H1 (cell line): Measurements from ENCODE around the gene DOK1.
A peak's percentile ranks its signal among the peaks of the same experiment; 100 is the strongest.

Experiments
- EZH2 ChIP-seq: fragments of 200-600 bp; sonication (generic); IDR thresholded peaks from 2 replicates; pipeline ENCODE4 v1.7.1; 2012; ENCODE audit warnings: low read depth, mild to moderate bottlenecking, moderate library complexity, low read length, inconsistent platforms; ENCODE audit not compliant: severe bottlenecking
- POLR2A ChIP-seq, 2 experiments: IDR thresholded peaks; 1 replicate in 1 of 2; 2 replicates in 1 of 2; pipeline ENCODE4 v1.6.1; 2011; ENCODE audit warnings: low read depth in 2 of 2, low read length in 2 of 2, mild to moderate bottlenecking in 2 of 2; ENCODE audit errors: control extremely low read depth in 1 of 2
- POLR2AphosphoS5 ChIP-seq: IDR thresholded peaks from 2 replicates; pipeline ENCODE4 v1.6.1; 2011; ENCODE audit warnings: low read depth, low read length
- TF ChIP-seq, protein P1 (sequence below), 3 experiments: IDR thresholded peaks; 1 replicate in 2 of 3; 2 replicates in 1 of 3; pipeline versions ENCODE4 v1.5.1 to v1.6.1; 2011; ENCODE audit warnings: low read length in 3 of 3, mild to moderate bottlenecking in 3 of 3, inconsistent platforms in 2 of 3, low read depth in 1 of 3, moderate library complexity in 1 of 3; ENCODE audit not compliant: insufficient read depth in 1 of 3; ENCODE audit errors: control extremely low read depth in 1 of 3
- TF ChIP-seq, protein P2 (sequence below): IDR thresholded peaks from 2 replicates; pipeline ENCODE4 v1.6.1; 2011; ENCODE audit warnings: low read length, improper control_type of control experiment

DNA sequence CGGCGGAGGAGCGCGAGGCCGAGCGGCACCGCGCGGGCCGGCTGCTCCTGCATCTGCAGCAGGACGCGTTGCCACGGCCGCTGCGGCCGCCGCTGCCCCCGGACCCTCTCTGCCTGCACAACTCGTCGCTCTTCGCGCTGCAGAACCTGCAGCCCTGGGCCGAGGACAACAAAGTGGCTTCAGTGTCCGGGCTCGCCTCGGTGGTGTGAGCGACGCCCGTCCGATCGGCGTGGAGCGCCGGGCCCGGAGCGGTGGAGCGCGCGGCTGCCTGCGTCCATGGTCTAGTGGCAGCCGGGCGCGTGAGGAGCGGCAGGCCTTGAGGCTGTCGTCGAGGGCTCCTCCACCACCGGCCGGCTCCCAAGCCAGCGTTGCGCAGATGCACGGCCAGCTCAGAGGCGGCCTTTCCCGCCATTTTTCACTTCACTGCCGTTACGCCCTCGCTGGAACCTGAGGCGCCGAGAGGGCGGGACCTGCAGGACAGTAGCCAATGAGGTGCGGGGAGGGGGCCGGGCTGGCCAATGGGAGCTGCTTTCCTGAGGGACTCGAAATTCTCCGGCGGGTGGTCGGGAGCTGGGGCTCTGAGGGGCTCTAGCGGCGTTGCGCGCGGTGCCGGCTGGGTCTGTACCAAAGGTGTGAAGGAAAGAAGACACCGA is 38.4 kb upstream of the DOK1 start:
- TF ChIP-seq POLR2AphosphoS5 (no peak), POLR2A (IDR thresholded peaks at IDR 0.05; ENCODE audit: control extremely low read depth in 1 of 2, low read depth in 2 of 2, low read length in 2 of 2) (no peak), EZH2 (peak; percentile 47)
- TF ChIP-seq, protein P1, sequence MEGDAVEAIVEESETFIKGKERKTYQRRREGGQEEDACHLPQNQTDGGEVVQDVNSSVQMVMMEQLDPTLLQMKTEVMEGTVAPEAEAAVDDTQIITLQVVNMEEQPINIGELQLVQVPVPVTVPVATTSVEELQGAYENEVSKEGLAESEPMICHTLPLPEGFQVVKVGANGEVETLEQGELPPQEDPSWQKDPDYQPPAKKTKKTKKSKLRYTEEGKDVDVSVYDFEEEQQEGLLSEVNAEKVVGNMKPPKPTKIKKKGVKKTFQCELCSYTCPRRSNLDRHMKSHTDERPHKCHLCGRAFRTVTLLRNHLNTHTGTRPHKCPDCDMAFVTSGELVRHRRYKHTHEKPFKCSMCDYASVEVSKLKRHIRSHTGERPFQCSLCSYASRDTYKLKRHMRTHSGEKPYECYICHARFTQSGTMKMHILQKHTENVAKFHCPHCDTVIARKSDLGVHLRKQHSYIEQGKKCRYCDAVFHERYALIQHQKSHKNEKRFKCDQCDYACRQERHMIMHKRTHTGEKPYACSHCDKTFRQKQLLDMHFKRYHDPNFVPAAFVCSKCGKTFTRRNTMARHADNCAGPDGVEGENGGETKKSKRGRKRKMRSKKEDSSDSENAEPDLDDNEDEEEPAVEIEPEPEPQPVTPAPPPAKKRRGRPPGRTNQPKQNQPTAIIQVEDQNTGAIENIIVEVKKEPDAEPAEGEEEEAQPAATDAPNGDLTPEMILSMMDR (IDR thresholded peaks at IDR 0.05; ENCODE audit: control extremely low read depth in 1 of 3, insufficient read depth in 1 of 3, low read depth in 1 of 3, low read length in 3 of 3): no peak
- TF ChIP-seq, protein P2, sequence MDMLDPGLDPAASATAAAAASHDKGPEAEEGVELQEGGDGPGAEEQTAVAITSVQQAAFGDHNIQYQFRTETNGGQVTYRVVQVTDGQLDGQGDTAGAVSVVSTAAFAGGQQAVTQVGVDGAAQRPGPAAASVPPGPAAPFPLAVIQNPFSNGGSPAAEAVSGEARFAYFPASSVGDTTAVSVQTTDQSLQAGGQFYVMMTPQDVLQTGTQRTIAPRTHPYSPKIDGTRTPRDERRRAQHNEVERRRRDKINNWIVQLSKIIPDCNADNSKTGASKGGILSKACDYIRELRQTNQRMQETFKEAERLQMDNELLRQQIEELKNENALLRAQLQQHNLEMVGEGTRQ: no peak
